Smooth muscle cell of the brain vasculature (primary cell): Measurements from ENCODE around the gene SUN1.
"Not testable (repeated sequence)": the region's sequence is repeated elsewhere in the genome, so short reads cannot be mapped to it uniquely, and the experiment has no call there.

ENCODE experiments used
- DNase-seq: peaks from one replicate; pipeline ENCODE4 v3.0.0-alpha.2; 2012; ENCODE audit warnings: low read depth, low spot score

Gene SUN1

DNA sequence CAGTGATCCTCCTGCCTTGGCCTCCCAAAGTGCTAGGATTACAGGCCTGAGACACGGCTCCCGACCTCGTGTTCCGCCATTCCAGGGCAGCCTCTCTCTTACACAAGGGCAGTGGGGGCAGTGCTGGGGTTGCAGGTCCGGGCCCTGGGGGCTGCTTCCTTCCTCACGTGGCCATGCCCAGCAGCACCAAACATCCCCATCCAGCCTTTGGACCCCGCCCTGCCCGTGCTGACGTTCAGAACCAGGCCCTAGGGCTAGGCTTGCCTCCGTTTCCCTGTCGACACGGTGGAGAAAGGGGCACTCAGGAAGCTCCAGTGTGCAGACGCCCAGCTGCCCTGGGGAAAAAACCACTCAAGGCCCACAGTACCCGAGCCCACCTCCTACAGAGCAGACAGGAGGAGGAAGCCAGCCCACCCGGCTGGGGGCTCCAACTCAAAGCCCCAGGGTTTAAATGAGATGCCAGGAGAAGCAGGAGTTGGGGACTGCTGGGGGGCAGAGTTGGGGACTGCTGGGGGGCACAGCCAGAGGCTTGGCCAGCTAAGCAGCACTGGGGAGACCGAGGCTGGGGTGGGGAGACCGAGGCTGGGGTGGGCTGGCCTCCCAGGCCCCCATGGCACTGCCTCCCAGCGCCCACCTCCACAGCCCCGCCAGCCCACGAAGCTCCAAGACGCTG is 86.3 kb downstream of the SUN1 start:
- no peak for DNase-seq

DNA sequence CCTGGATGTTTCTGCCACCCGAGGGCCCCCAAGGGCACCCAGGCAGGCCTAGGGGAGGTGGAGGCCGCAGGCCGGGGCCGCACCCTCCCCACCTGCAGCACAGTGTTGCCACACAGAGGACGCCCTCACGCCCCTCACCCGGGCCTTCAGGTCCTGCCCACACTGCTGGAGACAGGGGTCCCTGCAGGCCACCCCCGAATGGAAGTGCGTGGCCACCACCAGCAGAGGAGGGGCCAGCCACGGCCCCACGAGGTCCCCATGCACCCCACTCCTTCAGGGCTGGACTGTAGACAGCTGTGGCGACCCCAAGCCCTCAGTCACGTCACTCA is 86.8 kb downstream of the SUN1 start:
- no peak for DNase-seq

DNA sequence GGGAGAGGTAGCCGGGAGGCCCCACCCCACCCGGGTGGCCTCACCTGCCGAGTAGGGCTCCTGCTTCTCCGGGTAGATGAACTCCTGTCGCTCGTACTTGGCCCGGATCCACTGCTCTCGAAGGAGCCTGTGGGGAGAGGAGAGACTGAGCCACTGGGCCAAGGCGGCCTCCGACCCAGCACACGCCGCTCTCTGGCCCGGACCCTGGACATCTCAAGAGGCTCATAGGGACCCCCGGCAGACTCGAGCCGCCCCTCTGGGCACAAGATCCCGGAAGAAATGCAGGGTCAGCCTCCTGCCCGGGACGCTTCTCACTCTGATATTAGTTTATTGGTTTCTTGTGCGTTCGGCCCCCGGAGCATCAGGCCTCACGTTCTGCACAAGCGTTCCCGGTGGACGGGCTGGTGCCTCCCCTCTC is 87.7 kb downstream of the SUN1 start:
- no peak for DNase-seq

DNA sequence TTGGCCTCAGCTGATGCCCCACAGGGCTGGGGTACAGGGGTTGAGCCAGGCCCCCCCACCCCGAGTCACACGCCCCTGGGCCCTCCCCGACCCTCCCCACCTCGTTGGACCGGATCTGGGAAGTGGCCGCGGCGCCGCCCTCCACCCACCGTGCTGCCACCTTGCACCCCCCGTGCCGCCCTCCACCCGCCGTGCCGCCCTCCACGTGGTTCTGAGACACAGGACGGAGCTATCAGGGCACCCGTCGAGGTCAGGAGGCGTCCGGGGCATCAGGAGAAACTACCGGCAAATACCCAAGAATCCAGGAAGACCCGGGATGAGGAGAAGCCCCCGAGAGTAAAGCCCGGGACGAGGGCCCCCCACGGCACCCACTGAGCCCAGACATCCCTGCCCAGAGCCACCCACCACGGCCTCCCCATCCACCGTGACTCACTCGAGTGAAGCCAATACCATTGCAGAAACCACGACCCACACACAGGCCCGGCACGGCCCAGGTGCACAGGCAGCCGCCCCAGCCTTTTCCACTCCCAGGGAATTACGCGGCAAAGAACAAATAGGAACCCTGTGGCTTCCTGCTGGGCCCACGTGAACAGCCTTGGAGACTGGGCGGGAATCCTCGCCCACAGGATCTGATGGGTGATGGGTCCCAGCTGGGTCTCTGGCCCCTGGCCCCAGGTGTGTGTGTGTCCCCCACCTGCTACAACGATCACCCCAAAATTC is 88.2 kb downstream of the SUN1 start:
- DNase-seq, result no peak

DNA sequence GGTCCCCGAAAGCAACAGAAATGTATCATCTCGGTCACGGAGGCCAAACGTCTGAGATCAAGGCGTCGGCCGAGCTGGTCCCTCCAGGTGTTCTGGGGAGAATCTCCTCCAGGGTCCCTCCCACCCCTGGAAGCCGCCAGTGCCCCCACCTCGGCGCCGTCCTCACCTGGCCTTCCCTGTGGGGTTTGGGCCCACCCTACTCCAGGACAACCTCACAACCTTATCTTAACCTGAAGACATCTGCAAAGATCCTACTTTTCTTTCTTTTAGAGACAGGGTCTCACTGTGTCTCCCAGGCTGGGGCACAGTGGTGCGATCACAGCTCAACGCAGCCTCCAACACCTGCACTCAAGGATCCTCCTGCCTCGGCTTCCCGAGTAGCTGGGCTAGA is 88.8 kb downstream of the SUN1 start:
- no peak for DNase-seq

DNA sequence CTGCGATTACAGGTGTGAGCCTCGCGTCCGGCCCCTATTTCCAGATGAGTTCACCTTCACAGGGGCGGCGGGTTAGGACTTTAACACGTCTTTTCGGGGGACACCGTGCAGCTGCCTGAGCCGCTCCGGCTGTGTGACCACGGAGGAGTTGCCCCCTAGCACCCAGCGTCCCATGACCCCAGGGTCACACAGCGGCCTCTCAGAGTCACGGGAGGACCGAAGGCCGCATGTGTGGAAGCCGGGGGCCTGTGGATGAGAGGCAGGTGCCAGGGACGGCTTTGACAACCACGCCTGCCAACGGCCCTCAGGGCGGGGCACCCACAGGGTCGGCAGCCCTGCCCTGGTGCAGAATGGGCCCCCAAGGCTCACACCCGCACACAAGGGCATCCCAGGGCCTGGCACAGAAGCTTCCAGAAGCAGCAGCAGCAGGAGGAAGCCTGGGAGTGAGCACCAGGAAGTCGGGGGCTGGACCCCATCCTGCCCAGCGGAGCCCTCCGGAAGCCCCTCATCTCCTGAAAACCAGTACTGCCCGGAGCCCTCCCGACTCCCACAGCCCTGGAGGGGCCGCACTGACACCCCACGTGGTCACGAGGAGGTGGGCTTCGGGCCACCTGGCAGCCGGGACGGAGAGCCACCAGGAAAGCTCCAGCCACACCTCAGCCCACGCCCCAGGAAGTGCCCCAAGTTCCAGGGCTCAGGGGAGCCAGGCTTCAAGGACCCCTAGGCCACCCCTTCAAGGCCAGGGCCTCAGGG is 89.5 kb downstream of the SUN1 start:
- DNase-seq, result no peak

DNA sequence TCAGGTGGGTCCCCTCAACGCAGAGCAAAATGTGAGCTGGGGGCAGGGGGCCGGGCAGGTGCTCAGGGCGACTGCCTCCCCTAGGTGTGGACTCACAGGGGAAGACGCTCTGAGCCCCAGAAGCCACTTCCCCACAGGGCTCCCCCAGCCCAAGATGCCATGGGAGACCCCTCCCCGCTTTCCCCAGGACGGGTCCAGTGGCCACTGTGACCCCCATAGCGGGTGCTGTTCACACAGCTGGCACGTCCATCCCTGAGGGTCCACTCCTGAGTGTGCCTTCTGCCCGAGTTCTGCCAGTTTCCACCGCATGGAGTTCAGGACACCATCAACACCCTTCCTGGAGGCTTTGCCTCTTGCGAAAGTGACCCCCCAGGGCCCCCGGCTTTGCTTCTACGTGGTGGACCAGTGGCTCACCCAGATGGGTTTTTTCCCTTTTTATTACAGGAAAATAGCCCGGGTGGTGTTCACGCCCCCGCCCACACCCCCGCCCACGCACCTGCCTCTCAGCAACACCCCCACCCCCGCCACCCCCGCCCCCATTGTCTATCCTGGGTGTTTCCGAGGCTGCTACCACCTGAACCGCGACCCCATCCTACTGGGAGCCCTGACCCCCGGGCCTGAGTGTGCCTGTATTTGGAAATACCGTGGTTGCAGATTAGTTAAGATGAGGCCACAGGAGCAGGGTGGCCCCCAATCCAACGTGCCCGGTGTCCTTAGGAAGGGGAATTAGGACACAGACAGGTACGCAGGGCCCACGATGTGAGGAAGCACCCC is 90.2 kb downstream of the SUN1 start:
- DNase-seq, result no peak

DNA sequence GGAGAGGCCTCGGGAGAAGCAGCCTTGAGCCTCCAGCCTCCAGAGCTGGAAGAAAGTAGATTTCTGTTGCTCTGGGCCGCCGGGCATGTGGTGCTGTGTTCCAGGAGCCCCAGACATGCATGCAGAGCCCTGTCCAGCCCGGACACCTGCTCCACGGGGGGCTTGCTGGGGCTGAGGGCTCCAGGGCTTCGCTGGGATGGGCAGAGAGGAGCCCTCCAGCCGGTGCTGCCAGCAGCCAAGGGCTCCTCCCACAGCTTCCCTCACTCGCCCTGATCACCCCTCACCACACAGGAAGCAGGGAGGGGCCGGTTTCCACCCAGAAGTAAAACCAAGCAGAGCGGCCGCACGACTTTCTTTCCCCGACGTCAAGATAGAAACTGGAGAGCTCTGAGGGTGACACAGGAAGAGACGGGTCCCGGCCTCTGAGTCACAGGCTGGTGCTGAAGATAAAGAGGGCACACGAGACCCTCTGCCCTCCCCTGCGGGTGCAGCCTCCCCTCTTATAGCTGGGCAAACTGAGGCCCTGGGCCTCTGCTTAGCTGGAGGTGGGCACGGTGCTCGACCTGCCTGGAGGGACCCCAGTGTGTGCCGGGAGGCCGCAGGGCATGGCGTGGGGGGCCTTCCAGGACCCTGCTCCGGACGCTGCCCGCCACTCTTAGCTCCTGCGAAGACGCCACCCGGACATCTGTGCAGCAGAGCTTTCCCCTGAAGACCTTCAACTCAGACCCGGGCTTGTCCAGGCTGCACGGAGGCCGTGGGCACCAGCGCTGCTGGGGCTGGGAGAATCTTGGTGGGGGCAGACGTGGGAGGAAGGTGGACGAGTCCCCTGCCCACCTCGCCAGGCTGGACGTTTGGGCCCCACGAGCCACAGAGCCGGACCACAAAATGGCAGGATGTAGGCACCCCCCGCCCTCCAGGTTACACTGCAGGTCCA is 91.1 kb downstream of the SUN1 start:
- no peak for DNase-seq

DNA sequence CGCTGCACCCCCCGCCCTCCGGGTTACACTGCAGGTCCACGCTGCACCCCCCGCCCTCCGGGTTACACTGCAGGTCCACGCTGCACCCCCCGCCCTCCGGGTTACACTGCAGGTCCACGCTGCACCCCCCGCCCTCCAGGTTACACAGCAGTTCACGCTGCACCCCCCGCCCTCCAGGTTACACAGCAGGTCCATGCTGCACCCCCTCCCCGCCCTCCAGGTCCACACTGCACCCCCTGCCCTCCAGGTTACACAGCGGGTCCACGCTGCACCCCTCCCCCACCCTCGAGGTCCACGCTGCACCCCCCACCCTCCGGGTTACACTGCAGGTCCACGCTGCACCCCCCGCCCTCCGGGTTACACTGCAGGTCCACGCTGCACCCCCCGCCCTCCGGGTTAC is 91.8 kb downstream of the SUN1 start:
- DNase-seq, result not testable (repeated sequence)
